Mammary microvascular endothelial cell (primary cell): ENCODE measurements around the gene RIMKLA. TPM values are rescaled to one million over a fixed set of nuclear protein-coding genes. Genes with fewer than 3 reads are reported as not detected.

Experiments
- total RNA-seq: library from RNA; depleted of rRNA; stranded (reverse); fragments of >200 nt; gene quantifications from 2 replicates; pipeline ENCODE4 v1.2.3, GENCODE V29; 2015

Gene RIMKLA
- total RNA-seq: under 0.01 TPM in 1 of 2 replicates, not detected in the other

DNA sequence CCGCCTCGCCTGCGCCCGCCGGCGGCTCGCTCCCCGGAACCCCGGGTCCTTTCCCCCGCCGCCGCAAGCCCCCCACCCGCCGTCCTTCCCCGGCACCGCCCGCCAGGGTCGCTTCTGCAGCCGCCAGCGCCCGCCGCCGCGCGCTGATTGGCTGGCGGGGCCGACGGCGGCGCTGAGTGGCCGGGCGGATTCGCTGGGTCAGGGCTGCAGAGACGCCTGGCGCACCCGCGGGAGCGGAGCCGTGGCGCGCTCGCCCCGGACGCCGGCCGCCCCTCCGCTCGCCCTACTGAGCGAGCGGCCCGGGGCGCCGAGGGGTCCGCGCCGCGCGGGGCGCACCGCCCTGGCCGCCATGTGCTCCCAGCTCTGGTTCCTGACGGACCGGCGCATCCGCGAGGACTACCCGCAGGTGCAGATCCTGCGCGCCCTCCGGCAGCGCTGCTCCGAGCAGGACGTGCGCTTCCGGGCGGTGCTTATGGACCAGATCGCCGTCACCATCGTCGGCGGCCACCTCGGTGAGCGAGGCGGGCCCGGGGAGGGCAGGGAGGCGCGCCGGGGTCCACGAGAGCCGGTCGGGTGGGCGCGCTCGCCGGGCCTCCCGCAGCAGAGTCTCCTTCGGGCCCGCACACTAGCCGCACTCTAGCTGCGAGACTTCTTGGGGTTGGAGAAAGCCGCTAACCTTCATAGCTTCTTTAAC is at the start of gene RIMKLA:
RIMKLA (plus strand) TSS at position 207 of the 694 bp plus-strand sequence; CDS start at position 350, 143 bp downstream.

GRCh38 chr1:42335050-42335808 is 45.4 kb upstream of the RIMKLA start, which contains the start of gene FOXJ3:
FOXJ3 (minus strand) TSS chr1:42335235; CDS start chr1:42311093, 24,142 bp downstream.

DNA sequence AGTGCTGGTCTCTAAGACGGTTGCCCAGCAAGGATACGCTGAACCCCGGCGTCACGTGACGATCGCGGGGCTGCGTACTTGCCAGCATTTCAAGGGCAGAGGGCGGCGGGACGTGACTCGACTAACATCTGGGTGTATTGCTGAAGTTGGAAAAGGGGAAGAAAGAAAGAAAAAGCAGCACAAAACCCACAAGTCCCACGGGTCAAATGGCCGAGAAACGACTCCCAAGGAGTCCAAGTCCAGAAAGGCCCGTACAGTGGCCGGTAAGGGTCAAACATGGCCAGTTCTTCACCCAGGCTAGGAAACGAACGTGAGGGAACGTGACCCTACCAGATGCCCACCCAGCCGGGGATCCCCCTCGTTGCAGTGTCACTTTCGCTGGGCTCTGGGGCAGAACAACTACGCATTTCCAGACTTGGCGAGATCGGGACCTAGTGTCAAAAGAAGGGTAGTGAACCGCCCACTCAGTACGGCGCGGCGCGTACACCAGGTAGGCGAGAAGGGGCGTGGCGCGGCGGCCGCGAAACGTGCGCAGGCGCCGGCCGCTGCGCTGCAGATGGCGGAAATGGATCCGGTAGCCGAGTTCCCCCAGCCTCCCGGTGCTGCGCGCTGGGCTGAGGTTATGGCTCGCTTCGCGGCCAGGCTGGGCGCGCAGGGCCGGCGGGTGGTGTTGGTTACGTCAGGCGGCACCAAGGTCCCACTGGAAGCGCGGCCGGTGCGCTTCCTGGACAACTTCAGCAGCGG is 75.6 kb downstream of the RIMKLA start, which contains the start of the genes PPCS and ZMYND12:
PPCS (plus strand) TSS at position 534 of the 744 bp plus-strand sequence; CDS start at position 557, 23 bp downstream.
ZMYND12 (minus strand) TSS at position 13 of the 744 bp plus-strand sequence. CDS start 25 bp downstream, outside the sequence.

DNA sequence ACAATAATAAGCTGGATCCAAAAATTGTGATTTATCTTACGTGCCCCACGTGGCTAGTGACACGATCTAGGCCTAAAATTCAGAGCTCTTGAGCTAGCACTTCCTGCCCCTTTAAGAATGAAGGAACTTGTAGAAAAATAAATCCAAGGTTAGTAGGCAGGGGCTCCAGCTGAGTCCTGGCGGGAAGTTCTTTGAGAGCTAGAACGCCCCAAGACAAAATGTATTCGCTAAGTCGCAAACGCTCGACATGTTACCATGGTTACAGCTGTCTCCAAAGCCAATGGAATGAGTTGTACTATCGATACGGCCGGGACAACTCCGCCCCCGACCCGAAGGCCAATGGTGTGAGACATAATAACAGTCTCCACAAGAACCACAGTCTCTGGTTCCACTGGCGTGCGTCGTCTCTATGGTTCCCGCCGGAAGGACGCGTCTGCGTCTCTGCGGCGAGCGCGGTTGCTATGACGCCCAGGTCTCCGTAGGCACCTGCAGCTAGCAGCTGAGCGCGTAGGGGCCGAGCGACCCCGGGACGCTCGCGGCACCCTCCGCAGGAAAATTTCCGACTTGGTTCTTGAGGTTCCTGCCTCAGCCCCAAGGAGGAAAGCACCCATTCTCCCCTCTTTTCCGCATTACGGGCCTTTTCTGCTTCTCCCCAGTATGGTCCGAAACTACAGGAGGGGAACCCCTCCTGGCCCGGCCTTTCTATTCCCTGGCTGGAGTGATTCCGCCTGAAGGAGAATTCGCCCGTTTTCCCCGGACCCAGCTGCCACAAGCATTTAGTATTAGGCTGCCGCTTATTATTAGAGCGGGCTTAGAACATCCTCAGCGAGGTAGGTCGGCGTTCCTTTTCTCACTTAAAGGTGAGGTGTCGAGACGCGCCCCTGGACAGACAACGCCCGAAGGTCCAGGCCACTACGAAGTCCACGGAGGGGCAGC is 82.5 kb downstream of the RIMKLA start, which contains the start of gene CCDC30:
CCDC30 (plus strand) TSS at position 459 of the 936 bp plus-strand sequence. CDS start 17,266 bp downstream, outside the sequence.

Other genes with a start within 250 kb of the RIMKLA start
- not detected in 2 replicates for gene GUCA2B, start 227.4 kb upstream of the RIMKLA start, total RNA-seq
- gene GUCA2A, start 216.0 kb upstream of the RIMKLA start, total RNA-seq: not detected in 2 replicates
- gene FOXJ3, start 45.6 kb upstream of the RIMKLA start, total RNA-seq: 16.4 and 20.2 TPM in 2 replicates
- gene ZMYND12, start 75.2 kb downstream of the RIMKLA start, total RNA-seq: 0.34 and 0.47 TPM in 2 replicates
- 39.6 and 42.0 TPM in 2 replicates for gene PPCS, start 75.8 kb downstream of the RIMKLA start, total RNA-seq
- 0.20 TPM in 2 replicates for gene CCDC30, start 82.5 kb downstream of the RIMKLA start, total RNA-seq